Kidney tubule cell (primary cell): ENCODE measurements around the gene SPPL3.
A peak's percentile ranks its signal among the peaks of the same experiment; 100 is the strongest.
"Not testable (repeated sequence)": the region's sequence is repeated elsewhere in the genome, so short reads cannot be mapped to it uniquely, and the experiment has no call there.

ENCODE experiments used
- DNase-seq: peaks from one replicate; pipeline ENCODE4 v3.0.0-alpha.2; 2018; ENCODE audit warnings: low spot score

Gene SPPL3

GRCh38 chr12:120904197-120904773 is at the start of gene SPPL3:
SPPL3 (minus strand) TSS chr12:120904358; CDS start chr12:120903867, 491 bp downstream.
- peak; percentile 87 for DNase-seq

- DNase-seq, result no peak
These were observed 46.6 kb upstream of the SPPL3 start for GRCh38 chr12:120950807-120951206.

GRCh38 chr12:120950260-120950799 is 46.2 kb upstream of the SPPL3 start:
- not testable (repeated sequence) for DNase-seq

GRCh38 chr12:120945516-120945915 is 41.4 kb upstream of the SPPL3 start:
- DNase-seq, result not testable (repeated sequence)

GRCh38 chr12:120944645-120945217 is 40.6 kb upstream of the SPPL3 start:
- DNase-seq, result peak; percentile 57

GRCh38 chr12:120943482-120943881 is 39.3 kb upstream of the SPPL3 start:
- DNase-seq, result no peak

GRCh38 chr12:120941846-120942405 is 37.8 kb upstream of the SPPL3 start:
- no peak for DNase-seq

GRCh38 chr12:120941412-120941811 is 37.3 kb upstream of the SPPL3 start:
- DNase-seq, result no peak

GRCh38 chr12:120940799-120941198 is 36.6 kb upstream of the SPPL3 start:
- peak; percentile 99 for DNase-seq

- DNase-seq, result no peak
These were observed 35.8 kb upstream of the SPPL3 start for GRCh38 chr12:120940006-120940405.

- DNase-seq, result no peak
These were observed 35.4 kb upstream of the SPPL3 start for GRCh38 chr12:120939523-120939922.

GRCh38 chr12:120938496-120938895 is 34.3 kb upstream of the SPPL3 start:
- DNase-seq, result no peak

- no peak for DNase-seq
These were observed 32.0 kb upstream of the SPPL3 start for GRCh38 chr12:120936197-120936596.

GRCh38 chr12:120933786-120934185 is 29.6 kb upstream of the SPPL3 start:
- no peak for DNase-seq

- no peak for DNase-seq
These were observed 28.9 kb upstream of the SPPL3 start for GRCh38 chr12:120932956-120933526.

GRCh38 chr12:120932058-120932457 is 27.9 kb upstream of the SPPL3 start:
- DNase-seq, result no peak

GRCh38 chr12:120930032-120930431 is 25.9 kb upstream of the SPPL3 start:
- DNase-seq, result no peak

GRCh38 chr12:120928864-120929652 is 24.9 kb upstream of the SPPL3 start:
- DNase-seq, result peak; percentile 58

GRCh38 chr12:120925740-120926563 is 21.8 kb upstream of the SPPL3 start:
- DNase-seq, result peak; percentile 26

GRCh38 chr12:120922279-120922678 is 18.1 kb upstream of the SPPL3 start:
- DNase-seq, result no peak

- no peak for DNase-seq
These were observed 17.5 kb upstream of the SPPL3 start for GRCh38 chr12:120921637-120922036.
